ENCODE data around the gene AKIRIN2. TPM values are rescaled to one million over a fixed set of nuclear protein-coding genes. Genes with fewer than 3 reads are reported as not detected.

AKIRIN2 gene
- total RNA-seq, 1 donor from 2014 or later = 40.0 TPM

GRCh38 chr6:87660226-87660911 is 41.7 kb downstream of the AKIRIN2 start:
- TF ChIP-seq, protein P1, sequence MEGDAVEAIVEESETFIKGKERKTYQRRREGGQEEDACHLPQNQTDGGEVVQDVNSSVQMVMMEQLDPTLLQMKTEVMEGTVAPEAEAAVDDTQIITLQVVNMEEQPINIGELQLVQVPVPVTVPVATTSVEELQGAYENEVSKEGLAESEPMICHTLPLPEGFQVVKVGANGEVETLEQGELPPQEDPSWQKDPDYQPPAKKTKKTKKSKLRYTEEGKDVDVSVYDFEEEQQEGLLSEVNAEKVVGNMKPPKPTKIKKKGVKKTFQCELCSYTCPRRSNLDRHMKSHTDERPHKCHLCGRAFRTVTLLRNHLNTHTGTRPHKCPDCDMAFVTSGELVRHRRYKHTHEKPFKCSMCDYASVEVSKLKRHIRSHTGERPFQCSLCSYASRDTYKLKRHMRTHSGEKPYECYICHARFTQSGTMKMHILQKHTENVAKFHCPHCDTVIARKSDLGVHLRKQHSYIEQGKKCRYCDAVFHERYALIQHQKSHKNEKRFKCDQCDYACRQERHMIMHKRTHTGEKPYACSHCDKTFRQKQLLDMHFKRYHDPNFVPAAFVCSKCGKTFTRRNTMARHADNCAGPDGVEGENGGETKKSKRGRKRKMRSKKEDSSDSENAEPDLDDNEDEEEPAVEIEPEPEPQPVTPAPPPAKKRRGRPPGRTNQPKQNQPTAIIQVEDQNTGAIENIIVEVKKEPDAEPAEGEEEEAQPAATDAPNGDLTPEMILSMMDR (IDR thresholded peaks at IDR 0.05) = no peak
- no peaks in the 10 kb centered on the region for H3K27me3 Mint-ChIP-seq (ENCODE audit: low read depth)
- peak overlapping the region; percentile 10 for H3K27ac Mint-ChIP-seq (ENCODE audit: unreplicated experiment)
- peaks cover 12% of the 10 kb centered on the region for H3K36me3 Mint-ChIP-seq (ENCODE audit: low read depth)
- DNase-seq (ENCODE audit: low spot score) = no peak
- no peaks in the 10 kb centered on the region for H3K9me3 Mint-ChIP-seq (ENCODE audit: low read depth)
- peaks cover 34% of the 10 kb centered on the region for H3K4me1 Mint-ChIP-seq (ENCODE audit: low read depth)
- H3K4me3 Mint-ChIP-seq (ENCODE audit: unreplicated experiment) = no peak overlapping the region

GRCh38 chr6:87658516-87658915 is 43.5 kb downstream of the AKIRIN2 start:
- Mint-ChIP-seq H3K27ac (ENCODE audit: unreplicated experiment) (no peak overlapping the region), H3K27me3 (ENCODE audit: low read depth) (no peaks in the 10 kb centered on the region), H3K9me3 (ENCODE audit: low read depth) (no peaks in the 10 kb centered on the region), H3K4me1 (ENCODE audit: low read depth) (peaks cover 35% of the 10 kb centered on the region), H3K36me3 (ENCODE audit: low read depth) (peaks cover 12% of the 10 kb centered on the region), H3K4me3 (ENCODE audit: unreplicated experiment) (no peak overlapping the region)
- TF ChIP-seq, protein P1 (IDR thresholded peaks at IDR 0.05) = no peak
- DNase-seq (ENCODE audit: low spot score) = no peak

- TF ChIP-seq, protein P1 (IDR thresholded peaks at IDR 0.05) = no peak
- Mint-ChIP-seq H3K4me3 (ENCODE audit: unreplicated experiment) (no peak overlapping the region), H3K27ac (ENCODE audit: unreplicated experiment) (no peak overlapping the region), H3K27me3 (ENCODE audit: low read depth) (no peaks in the 10 kb centered on the region), H3K36me3 (ENCODE audit: low read depth) (peaks cover 10% of the 10 kb centered on the region), H3K9me3 (ENCODE audit: low read depth) (no peaks in the 10 kb centered on the region), H3K4me1 (ENCODE audit: low read depth) (peaks cover 31% of the 10 kb centered on the region)
- no peak for DNase-seq (ENCODE audit: low spot score)
Measured at GRCh38 chr6:87656857-87657256, 45.2 kb downstream of the AKIRIN2 start.

GRCh38 chr6:87655824-87656223 is 46.2 kb downstream of the AKIRIN2 start:
- TF ChIP-seq, protein P1 (IDR thresholded peaks at IDR 0.05) = no peak
- Mint-ChIP-seq H3K4me1 (ENCODE audit: low read depth) (peaks cover 27% of the 10 kb centered on the region), H3K27me3 (ENCODE audit: low read depth) (no peaks in the 10 kb centered on the region), H3K4me3 (ENCODE audit: unreplicated experiment) (no peak overlapping the region), H3K9me3 (ENCODE audit: low read depth) (no peaks in the 10 kb centered on the region), H3K27ac (ENCODE audit: unreplicated experiment) (no peak overlapping the region), H3K36me3 (ENCODE audit: low read depth) (peaks cover 10% of the 10 kb centered on the region)
- DNase-seq (ENCODE audit: low spot score) = no peak

- no peak overlapping the region for H3K27ac Mint-ChIP-seq (ENCODE audit: unreplicated experiment)
Measured at GRCh38 chr6:87654875-87655454, 47.1 kb downstream of the AKIRIN2 start.

More at GRCh38 chr6:87654875-87655454, 47.1 kb downstream of the AKIRIN2 start:
- peaks cover 10% of the 10 kb centered on the region for H3K36me3 Mint-ChIP-seq (ENCODE audit: low read depth)
- TF ChIP-seq, protein P1 (IDR thresholded peaks at IDR 0.05) = no peak
- H3K27me3 Mint-ChIP-seq (ENCODE audit: low read depth) = no peaks in the 10 kb centered on the region
- H3K4me1 Mint-ChIP-seq (ENCODE audit: low read depth) = peaks cover 18% of the 10 kb centered on the region
- DNase-seq (ENCODE audit: low spot score) = no peak
- H3K4me3 Mint-ChIP-seq (ENCODE audit: unreplicated experiment) = no peak overlapping the region
- H3K9me3 Mint-ChIP-seq (ENCODE audit: low read depth) = no peaks in the 10 kb centered on the region
